ENCODE data around the gene TMEM87B.
"Not testable (repeated sequence)": the region's sequence is repeated elsewhere in the genome, so short reads cannot be mapped to it uniquely, and the experiment has no call there.

The TMEM87B gene

DNA sequence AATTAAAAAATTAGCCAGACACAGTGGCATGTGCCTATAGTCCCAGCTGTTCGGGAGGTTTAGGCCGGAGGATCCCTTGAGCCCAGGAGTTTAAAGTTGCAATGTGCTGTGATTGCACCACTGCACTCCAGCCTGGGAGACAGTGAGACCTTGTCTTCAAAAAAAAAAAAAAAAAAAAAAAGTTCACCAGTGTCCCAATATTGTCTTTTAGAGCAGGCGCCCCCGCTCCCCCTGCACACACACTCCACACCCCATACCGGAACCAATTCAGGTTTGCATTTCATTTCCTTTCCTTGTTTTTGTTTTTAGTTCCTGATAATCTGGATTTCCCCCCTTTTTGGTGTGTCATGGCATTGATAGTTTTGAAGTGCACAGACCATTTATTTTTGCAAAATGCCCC, 10.4 kb downstream of the TMEM87B start:
- Histone ChIP-seq H3K4me1 (no peaks in the 10 kb centered on the region), H3K36me3 (replicated peaks) (no peaks in the 10 kb centered on the region; the same call in none of the 2 replicates), H3K27me3 (ENCODE audit: low read depth) (no peaks in the 10 kb centered on the region), H3K4me3 (no peak overlapping the region), H3K9me3 (no peaks in the 10 kb centered on the region)
- in situ Hi-C loops (cut with MboI; ENCODE audit: low sequenced_read_pairs), result no loop called here
- DNase-seq (ENCODE audit: low spot score in 2 of 2), result no peak

DNA sequence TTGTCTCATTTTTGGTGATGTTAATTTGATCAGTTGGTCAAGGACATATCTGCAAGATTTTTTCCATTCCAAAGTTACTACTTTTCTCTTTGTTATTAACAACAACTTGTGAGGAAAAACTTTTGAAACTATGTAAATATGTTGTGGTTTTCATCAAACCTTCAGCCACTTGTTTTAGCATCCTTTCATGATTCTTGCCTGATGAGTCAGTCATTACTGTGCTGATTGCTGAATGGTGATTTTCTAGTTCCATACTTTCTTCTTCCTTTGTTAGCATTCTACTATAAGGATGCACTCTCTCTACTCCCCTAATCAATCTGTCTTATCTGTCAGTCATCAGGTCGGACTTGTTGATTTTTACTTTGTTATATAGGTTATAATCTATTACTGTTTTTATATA, 10.9 kb downstream of the TMEM87B start:
- H3K4me1 ChIP-seq, result no peaks in the 10 kb centered on the region
- in situ Hi-C loops (cut with MboI; ENCODE audit: low sequenced_read_pairs), result no loop called here
- no peaks in the 10 kb centered on the region for H3K27me3 ChIP-seq (ENCODE audit: low read depth)
- DNase-seq (ENCODE audit: low spot score in 2 of 2), result no peak
- H3K36me3 ChIP-seq (replicated peaks), result no peaks in the 10 kb centered on the region; the same call in none of the 2 replicates
- H3K4me3 ChIP-seq, result no peak overlapping the region
- no peaks in the 10 kb centered on the region for H3K9me3 ChIP-seq

DNA sequence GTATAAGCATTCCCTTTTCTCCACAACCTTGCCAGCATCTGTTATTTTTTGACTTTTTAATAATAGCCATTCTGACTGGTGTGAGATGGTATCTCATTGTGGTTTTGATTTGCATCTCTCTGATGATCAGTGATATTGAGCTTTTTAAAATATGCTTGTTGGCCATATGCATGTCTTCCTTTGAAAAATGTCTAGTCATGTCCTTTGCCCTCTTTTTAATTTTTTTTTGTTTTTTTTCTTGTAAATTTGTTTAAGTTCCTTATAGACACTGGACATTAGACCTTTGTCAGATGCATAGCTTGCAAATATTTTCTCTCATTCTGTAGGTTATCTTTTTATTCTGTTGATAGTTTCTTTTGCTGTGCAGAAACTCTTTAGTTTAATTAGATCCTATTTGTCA, 14.7 kb downstream of the TMEM87B start:
- DNase-seq (ENCODE audit: low spot score in 2 of 2); H3K4me1 ChIP-seq; H3K4me3 ChIP-seq; in situ Hi-C loops (cut with MboI; ENCODE audit: low sequenced_read_pairs); H3K27me3 ChIP-seq (ENCODE audit: low read depth); H3K36me3 ChIP-seq (replicated peaks); H3K9me3 ChIP-seq: not testable (repeated sequence)

DNA sequence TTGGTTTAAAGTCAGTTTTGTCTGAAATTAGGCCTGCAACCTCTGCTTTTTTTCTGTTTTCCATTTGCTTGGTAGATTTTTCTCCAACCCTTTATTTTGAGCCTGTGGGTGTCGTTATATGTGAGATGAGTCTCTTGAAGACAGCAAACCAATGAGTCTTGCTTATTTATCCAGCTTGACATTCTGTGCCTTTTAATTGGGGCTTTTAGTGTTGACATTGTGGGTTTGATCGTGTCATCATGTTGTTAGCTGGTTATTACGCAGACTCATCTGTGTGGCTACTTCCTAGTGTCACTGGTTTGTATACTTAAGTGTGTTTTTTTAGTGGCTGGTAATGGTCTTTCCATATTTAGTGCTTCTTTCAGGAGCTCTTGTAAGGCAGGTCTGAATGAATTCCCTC, 18.8 kb downstream of the TMEM87B start:
- DNase-seq (ENCODE audit: low spot score in 2 of 2), result no peak
- in situ Hi-C loops (cut with MboI; ENCODE audit: low sequenced_read_pairs), result no loop called here
- Histone ChIP-seq H3K36me3 (replicated peaks) (no peaks in the 10 kb centered on the region; the same call in none of the 2 replicates), H3K9me3 (peaks cover 6% of the 10 kb centered on the region; the same call in 1 of the 2 replicates), H3K4me3 (no peak overlapping the region), H3K4me1 (no peaks in the 10 kb centered on the region; the same call in 1 of the 2 replicates), H3K27me3 (ENCODE audit: low read depth) (no peaks in the 10 kb centered on the region; the same call in 1 of the 2 replicates)

DNA sequence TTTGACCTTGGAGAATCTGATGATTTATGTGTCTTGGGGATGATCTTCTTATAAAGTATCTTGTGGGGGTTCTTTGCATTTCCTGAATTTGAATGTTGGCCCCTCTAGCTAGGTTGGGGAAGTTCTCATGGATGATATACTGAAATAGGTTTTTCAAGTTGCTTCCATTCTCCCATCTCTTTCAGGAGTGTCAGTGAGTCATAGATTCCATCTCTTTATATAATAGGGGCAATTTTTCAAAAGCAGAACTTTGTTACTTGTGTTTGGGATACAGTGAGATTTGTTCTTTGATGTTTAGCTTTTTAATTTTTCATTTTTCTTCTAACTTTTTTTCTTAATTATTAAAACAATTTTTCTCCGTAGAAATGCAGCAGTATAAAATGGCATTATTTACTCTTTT, 19.4 kb downstream of the TMEM87B start:
- Histone ChIP-seq H3K4me1 (no peaks in the 10 kb centered on the region; the same call in 1 of the 2 replicates), H3K4me3 (no peak overlapping the region)
- in situ Hi-C loops (cut with MboI; ENCODE audit: low sequenced_read_pairs), result no loop called here

DNA sequence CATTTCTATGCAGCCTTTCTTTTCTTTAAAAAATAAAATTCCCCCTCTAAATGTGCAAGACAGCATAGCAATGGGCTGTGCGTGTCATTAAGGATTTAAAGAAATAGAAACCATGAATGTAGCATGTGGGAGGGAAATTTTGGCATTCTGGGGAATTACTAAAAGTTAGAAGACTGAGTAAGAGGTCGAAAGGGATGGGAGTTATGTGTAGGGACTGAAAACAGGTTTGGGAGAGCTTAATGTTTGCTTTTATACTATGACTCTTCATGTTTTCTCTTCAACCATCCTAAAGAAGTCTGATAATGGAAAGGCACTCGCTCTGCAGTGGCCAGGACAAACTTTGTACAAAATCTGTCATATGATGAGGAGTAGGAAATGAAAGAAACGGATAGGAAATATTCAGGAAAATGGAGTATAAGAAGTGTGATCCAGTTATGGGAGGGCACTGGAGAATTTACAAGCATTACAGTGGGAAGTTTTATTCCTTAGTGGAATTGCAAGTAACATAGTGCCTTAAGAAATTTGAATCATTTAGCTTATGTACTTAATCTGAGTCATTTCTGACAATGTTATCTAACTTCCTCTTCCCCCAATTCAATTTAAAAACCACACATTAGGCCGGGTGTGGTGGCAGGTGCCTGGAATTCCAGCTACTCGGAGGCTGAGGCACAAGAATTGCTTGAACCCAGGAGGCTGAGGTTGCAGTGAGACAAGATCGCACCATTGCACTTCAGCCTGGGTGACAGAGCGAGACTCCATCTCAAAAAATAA, 20.6 kb downstream of the TMEM87B start:
- in situ Hi-C loops (cut with MboI; ENCODE audit: low sequenced_read_pairs), result no loop called here
- DNase-seq (ENCODE audit: low spot score in 2 of 2), result no peak
- Histone ChIP-seq H3K4me1 (no peaks in the 10 kb centered on the region; the same call in 1 of the 2 replicates), H3K9me3 (peaks cover 6% of the 10 kb centered on the region; the same call in 1 of the 2 replicates), H3K4me3 (no peak overlapping the region), H3K36me3 (replicated peaks) (no peaks in the 10 kb centered on the region; the same call in none of the 2 replicates), H3K27me3 (ENCODE audit: low read depth) (no peaks in the 10 kb centered on the region; the same call in 1 of the 2 replicates)

More for the DNA sequence above, 19.4 kb downstream of the TMEM87B start:
- Histone ChIP-seq H3K9me3 (peaks cover 6% of the 10 kb centered on the region; the same call in 1 of the 2 replicates), H3K36me3 (replicated peaks) (no peaks in the 10 kb centered on the region; the same call in none of the 2 replicates), H3K27me3 (ENCODE audit: low read depth) (no peaks in the 10 kb centered on the region; the same call in 1 of the 2 replicates)
- no peak for DNase-seq (ENCODE audit: low spot score in 2 of 2)

DNA sequence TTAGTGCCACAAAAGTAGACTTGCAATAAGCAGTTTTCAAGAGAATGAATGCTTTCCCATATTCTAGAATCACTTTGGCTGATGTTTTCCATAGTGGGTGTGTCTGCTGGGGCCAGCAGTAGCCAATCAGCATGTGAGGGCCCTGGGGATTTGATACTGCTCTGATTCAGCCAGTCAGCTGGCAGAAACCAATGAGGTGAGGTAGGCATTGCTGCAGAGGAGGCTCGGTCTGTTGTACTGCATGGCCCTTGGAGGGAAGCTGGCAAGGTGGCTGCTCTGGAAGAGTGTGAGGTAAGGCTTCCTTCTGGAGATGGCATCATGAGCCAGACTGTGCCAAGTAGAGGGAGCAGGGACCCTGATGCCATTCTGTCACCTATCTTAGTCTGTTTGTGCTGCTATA, 22.7 kb downstream of the TMEM87B start:
- H3K27me3 ChIP-seq (ENCODE audit: low read depth), result no peaks in the 10 kb centered on the region
- no peak for DNase-seq (ENCODE audit: low spot score in 2 of 2)
- H3K4me3 ChIP-seq, result no peak overlapping the region
- no peaks in the 10 kb centered on the region for H3K9me3 ChIP-seq
- H3K4me1 ChIP-seq, result no peaks in the 10 kb centered on the region; the same call in 1 of the 2 replicates
- in situ Hi-C loops (cut with MboI; ENCODE audit: low sequenced_read_pairs), result no loop called here
- peaks cover 4% of the 10 kb centered on the region; the same call in 1 of the 2 replicates for H3K36me3 ChIP-seq (replicated peaks)

DNA sequence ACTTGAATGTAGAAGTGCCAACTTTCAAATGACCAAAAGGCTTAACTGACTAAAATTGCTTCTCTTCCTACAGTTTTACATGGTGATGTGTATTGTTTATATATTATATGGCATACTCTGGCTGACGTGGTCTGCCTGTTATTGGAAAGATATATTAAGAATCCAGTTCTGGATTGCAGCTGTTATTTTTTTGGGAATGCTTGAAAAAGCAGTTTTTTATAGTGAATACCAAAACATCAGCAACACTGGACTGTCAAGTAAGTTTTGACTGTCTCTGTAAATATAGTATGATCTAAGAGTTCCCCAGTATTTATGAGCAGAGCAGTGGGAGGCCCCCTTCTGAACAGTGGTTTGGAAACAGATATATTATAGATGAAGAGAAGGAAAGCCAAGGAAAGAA, 26.2 kb downstream of the TMEM87B start:
- H3K27me3 ChIP-seq (ENCODE audit: low read depth), result no peaks in the 10 kb centered on the region
- DNase-seq (ENCODE audit: low spot score in 2 of 2), result no peak
- peaks cover 9% of the 10 kb centered on the region for H3K36me3 ChIP-seq (replicated peaks)
- H3K4me1 ChIP-seq, result no peaks in the 10 kb centered on the region
- H3K9me3 ChIP-seq, result no peaks in the 10 kb centered on the region
- H3K4me3 ChIP-seq, result no peak overlapping the region
- in situ Hi-C loops (cut with MboI; ENCODE audit: low sequenced_read_pairs), result no loop called here

DNA sequence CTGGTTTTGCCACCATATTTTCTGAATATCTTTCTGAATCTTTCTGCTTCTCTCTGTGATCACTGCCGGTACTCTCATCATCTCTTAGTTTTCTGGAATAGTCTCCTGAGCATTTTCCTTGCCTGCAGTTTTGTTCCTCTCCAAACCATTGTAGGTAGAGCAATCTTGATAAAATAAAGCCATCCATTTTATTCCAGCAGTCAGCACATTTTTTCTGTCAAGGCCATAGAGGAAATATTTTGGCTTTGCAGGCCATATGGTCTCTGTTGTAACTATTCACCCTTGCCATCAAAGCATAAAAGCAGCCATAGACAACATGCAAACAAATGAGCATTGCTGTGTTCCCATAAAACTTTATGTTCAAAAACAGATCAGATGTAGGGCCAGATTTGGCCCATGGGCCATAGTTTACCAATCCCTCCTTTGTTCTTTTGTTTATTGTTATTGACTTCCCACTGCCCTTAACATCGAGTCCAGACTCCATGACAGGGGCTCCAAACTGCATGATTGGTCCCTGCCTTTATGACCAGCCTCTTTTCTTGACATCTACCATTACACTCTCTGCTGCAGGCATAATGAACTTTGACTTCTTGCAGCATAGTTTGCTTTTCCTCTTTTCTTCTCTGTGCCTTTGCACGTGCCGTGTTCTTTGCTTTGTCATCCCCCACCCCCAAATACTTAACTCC, 29.8 kb downstream of the TMEM87B start:
- no peak for DNase-seq (ENCODE audit: low spot score in 2 of 2)
- peaks cover 16% of the 10 kb centered on the region for H3K36me3 ChIP-seq (replicated peaks)

DNA sequence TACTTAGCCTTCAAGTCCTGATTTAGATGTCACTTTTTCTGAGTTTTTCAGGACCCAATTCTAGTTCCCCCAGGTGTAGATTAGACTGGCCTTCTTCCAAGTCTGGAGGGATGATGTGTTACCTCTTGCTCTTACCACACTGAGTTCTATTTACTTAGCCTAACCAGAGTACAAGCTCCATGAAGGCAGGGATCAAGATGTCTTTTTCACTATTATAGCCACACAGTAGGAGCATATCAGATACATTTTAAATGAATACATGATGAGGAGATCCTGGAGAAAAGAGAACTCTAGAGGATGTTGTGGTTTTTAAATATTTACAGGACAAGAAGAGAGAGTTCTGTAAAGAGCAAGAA, 30.3 kb downstream of the TMEM87B start:
- in situ Hi-C loops (cut with MboI; ENCODE audit: low sequenced_read_pairs), result no loop called here
- Histone ChIP-seq H3K27me3 (ENCODE audit: low read depth) (no peaks in the 10 kb centered on the region), H3K4me3 (no peak overlapping the region), H3K36me3 (replicated peaks) (peaks cover 16% of the 10 kb centered on the region), H3K9me3 (no peaks in the 10 kb centered on the region), H3K4me1 (no peaks in the 10 kb centered on the region)
- DNase-seq (ENCODE audit: low spot score in 2 of 2), result no peak

More for the DNA sequence above, 29.8 kb downstream of the TMEM87B start:
- Histone ChIP-seq H3K4me3 (no peak overlapping the region), H3K27me3 (ENCODE audit: low read depth) (no peaks in the 10 kb centered on the region), H3K9me3 (no peaks in the 10 kb centered on the region), H3K4me1 (no peaks in the 10 kb centered on the region)
- in situ Hi-C loops (cut with MboI; ENCODE audit: low sequenced_read_pairs), result no loop called here

DNA sequence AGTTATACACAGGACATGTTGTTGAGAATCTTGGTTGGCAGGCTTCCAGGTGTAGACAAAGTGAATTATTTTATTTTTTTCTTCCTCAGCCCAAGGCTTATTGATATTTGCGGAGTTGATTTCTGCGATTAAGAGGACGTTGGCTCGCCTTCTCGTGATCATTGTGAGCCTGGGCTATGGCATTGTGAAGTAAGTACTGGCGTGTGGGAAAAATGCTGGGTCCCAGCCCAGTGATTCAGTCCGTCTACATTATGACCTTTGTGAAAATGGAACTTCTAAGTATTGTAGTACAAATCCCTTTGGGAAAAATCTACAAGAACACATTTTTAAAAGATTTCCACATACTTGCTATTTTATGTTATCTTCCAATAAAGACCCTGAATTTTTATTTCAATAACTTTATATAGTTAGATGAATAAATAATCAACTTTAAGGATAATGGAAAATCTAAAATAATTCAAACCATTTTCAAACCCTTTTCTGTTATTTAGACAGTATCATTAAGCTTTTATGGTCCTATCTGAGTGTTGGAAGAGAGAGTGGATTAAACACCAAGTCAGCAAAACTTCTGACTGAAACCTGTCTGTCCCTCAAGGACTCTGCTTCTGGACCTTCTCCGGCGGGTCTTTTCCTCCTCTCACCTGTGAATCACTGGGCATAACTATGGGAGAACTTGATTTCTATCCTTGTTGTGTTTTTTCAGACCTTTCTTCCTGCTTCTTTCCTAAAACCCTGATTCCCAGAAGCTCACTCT, 31.0 kb downstream of the TMEM87B start:
- in situ Hi-C loops (cut with MboI; ENCODE audit: low sequenced_read_pairs), result no loop called here
- Histone ChIP-seq H3K9me3 (no peaks in the 10 kb centered on the region), H3K27me3 (ENCODE audit: low read depth) (no peaks in the 10 kb centered on the region), H3K36me3 (replicated peaks) (peaks cover 16% of the 10 kb centered on the region), H3K4me1 (no peaks in the 10 kb centered on the region), H3K4me3 (no peak overlapping the region)
- no peak for DNase-seq (ENCODE audit: low spot score in 2 of 2)

DNA sequence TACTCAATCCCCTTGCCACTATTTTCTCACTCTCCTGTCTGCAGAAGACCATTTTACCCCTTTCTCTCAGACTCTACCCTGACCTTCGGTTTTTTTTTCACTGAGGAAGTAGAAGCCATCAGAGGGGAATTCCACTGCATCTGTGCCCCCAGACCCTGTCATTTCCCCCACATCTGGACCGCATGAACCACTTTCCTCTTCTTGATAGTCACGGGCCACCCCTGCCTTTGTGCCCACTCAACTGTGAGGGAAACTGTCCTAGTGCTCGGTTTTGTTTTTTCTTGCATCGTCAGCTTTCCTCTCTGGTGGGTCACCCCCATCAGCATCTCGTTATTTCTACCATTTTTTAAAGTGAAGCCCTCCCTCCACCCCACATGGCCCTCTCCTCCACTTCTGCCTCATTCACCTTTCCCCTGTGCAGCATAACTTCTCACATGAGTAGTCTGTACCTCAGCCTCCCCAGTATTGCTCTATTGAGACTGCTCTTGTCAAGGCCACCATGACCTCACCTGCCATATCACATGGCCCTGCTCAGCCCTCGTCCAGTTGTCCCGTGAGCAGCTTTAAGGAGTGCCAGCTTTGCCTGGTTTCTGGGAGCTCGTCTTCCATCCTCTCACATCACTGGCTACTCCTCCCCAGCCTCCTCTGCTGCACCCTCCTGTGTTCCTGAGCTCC, 32.4 kb downstream of the TMEM87B start:
- Histone ChIP-seq H3K4me1 (no peaks in the 10 kb centered on the region), H3K36me3 (replicated peaks) (peaks cover 12% of the 10 kb centered on the region), H3K4me3 (no peak overlapping the region), H3K27me3 (ENCODE audit: low read depth) (no peaks in the 10 kb centered on the region), H3K9me3 (no peaks in the 10 kb centered on the region)
- DNase-seq (ENCODE audit: low spot score in 2 of 2), result no peak
- in situ Hi-C loops (cut with MboI; ENCODE audit: low sequenced_read_pairs), result no loop called here

DNA sequence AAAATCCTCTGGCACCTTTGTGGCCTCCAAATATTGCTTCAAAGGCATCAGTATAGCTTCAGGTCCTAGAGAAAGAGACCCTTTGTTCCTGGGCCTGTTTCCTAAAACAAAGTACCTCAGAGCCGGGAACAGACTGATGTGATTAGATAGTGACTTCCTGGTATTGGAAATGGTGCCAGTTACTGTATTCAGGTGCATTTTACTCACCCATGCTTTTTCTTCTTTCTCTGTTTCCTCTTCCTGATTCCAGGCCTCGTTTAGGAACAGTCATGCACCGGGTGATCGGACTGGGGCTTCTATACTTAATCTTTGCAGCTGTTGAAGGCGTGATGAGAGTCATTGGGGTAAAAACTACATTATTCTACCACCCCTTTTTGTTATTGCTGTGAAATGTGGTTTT, 34.3 kb downstream of the TMEM87B start:
- H3K4me1 ChIP-seq, result no peaks in the 10 kb centered on the region
- no peak overlapping the region for H3K4me3 ChIP-seq
- in situ Hi-C loops (cut with MboI; ENCODE audit: low sequenced_read_pairs), result no loop called here
- no peak for DNase-seq (ENCODE audit: low spot score in 2 of 2)
- H3K27me3 ChIP-seq (ENCODE audit: low read depth), result no peaks in the 10 kb centered on the region
- no peaks in the 10 kb centered on the region for H3K9me3 ChIP-seq
- peaks cover 8% of the 10 kb centered on the region for H3K36me3 ChIP-seq (replicated peaks)

All from HAP-1 (cell line).